Measurements from ENCODE around the gene RUBCN. TPM values are rescaled to one million over a fixed set of nuclear protein-coding genes. Genes with fewer than 3 reads are reported as not detected.
"Not testable (repeated sequence)": the region's sequence is repeated elsewhere in the genome, so short reads cannot be mapped to it uniquely, and the experiment has no call there.

RUBCN gene
- polyA plus RNA-seq, 1 donor (not counting 4 experiments of a cell fraction or from before 2014, with no cell fraction given) = 8.9 TPM

GRCh38 chr3:197657541-197658292 lies 79.0 kb downstream of the RUBCN start:
- H3K9ac ChIP-seq (ENCODE audit: control insufficient read depth, extremely low read depth, insufficient read depth, low read length); H3K4me1 ChIP-seq (ENCODE audit: control insufficient read depth, extremely low read depth, insufficient read depth, low read length); H3K27ac ChIP-seq (ENCODE audit: control insufficient read depth, insufficient read depth, low read length); H3K9me1 ChIP-seq (ENCODE audit: control insufficient read depth, extremely low read depth, insufficient read depth, low read length); H3K4me3 ChIP-seq (ENCODE audit: control insufficient read depth in 2 of 3, extremely low read depth in 1 of 3, insufficient read depth in 2 of 3, low read depth in 1 of 3, low read length in 3 of 3); dilution Hi-C loops (cut with MboI; ENCODE audit: extremely low pct_ligation_motif_present, low sequenced_read_pairs); DNase-seq (ENCODE audit: low read depth, low spot score); H2AFZ ChIP-seq (ENCODE audit: control insufficient read depth, low read length); H3K4me2 ChIP-seq (ENCODE audit: control insufficient read depth, extremely low read depth, insufficient read depth, low read depth, low read length); H3K27me3 ChIP-seq (ENCODE audit: control insufficient read depth, extremely low read depth, insufficient read depth, low read length); H3K9me3 ChIP-seq (ENCODE audit: control insufficient read depth, low read depth, low read length); H4K20me1 ChIP-seq (ENCODE audit: control insufficient read depth, extremely low read depth, insufficient read depth, low read length); FAIRE-seq; H3K36me3 ChIP-seq (ENCODE audit: control insufficient read depth in 2 of 2, extremely low read depth in 1 of 2, insufficient read depth in 2 of 2, low read length in 2 of 2); H3K79me2 ChIP-seq (ENCODE audit: control insufficient read depth, insufficient read depth, low read length): not testable (repeated sequence)

- H3K27me3 ChIP-seq (ENCODE audit: control insufficient read depth, extremely low read depth, insufficient read depth, low read length); H3K4me2 ChIP-seq (ENCODE audit: control insufficient read depth, extremely low read depth, insufficient read depth, low read depth, low read length); H3K9ac ChIP-seq (ENCODE audit: control insufficient read depth, extremely low read depth, insufficient read depth, low read length); H3K27ac ChIP-seq (ENCODE audit: control insufficient read depth, insufficient read depth, low read length); H3K79me2 ChIP-seq (ENCODE audit: control insufficient read depth, insufficient read depth, low read length); H3K4me3 ChIP-seq (ENCODE audit: control insufficient read depth in 2 of 3, extremely low read depth in 1 of 3, insufficient read depth in 2 of 3, low read depth in 1 of 3, low read length in 3 of 3); DNase-seq (ENCODE audit: low read depth, low spot score); H3K9me3 ChIP-seq (ENCODE audit: control insufficient read depth, low read depth, low read length); H2AFZ ChIP-seq (ENCODE audit: control insufficient read depth, low read length); dilution Hi-C loops (cut with MboI; ENCODE audit: extremely low pct_ligation_motif_present, low sequenced_read_pairs); H4K20me1 ChIP-seq (ENCODE audit: control insufficient read depth, extremely low read depth, insufficient read depth, low read length); H3K4me1 ChIP-seq (ENCODE audit: control insufficient read depth, extremely low read depth, insufficient read depth, low read length); FAIRE-seq; H3K9me1 ChIP-seq (ENCODE audit: control insufficient read depth, extremely low read depth, insufficient read depth, low read length); H3K36me3 ChIP-seq (ENCODE audit: control insufficient read depth in 2 of 2, extremely low read depth in 1 of 2, insufficient read depth in 2 of 2, low read length in 2 of 2): not testable (repeated sequence)
Observed at GRCh38 chr3:197656960-197657359, 79.7 kb downstream of the RUBCN start.

GRCh38 chr3:197656129-197656528 lies 80.6 kb downstream of the RUBCN start:
- dilution Hi-C loops (cut with MboI; ENCODE audit: extremely low pct_ligation_motif_present, low sequenced_read_pairs); FAIRE-seq; H3K9ac ChIP-seq (ENCODE audit: control insufficient read depth, extremely low read depth, insufficient read depth, low read length): not testable (repeated sequence)

DNA sequence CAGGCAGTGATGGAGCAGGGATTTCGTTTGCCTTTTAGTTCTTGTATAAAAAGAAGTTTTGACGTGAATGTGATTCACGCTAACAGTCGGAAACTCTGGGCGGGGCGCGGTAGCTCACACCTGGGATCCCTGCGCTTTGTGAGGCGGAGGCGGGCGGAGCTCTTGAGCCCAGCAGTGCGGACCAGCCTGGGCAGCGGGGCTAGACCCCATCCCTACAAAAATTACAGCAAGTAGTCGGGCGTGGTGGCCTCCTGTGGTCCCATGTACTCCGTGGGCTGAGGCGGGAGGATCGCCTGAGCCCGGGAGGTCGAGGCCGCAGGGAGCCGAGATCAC lies 81.7 kb downstream of the RUBCN start:
- H3K79me2 ChIP-seq (ENCODE audit: control insufficient read depth, insufficient read depth, low read length); H2AFZ ChIP-seq (ENCODE audit: control insufficient read depth, low read length); H3K36me3 ChIP-seq (ENCODE audit: control insufficient read depth in 2 of 2, extremely low read depth in 1 of 2, insufficient read depth in 2 of 2, low read length in 2 of 2); H3K4me2 ChIP-seq (ENCODE audit: control insufficient read depth, extremely low read depth, insufficient read depth, low read depth, low read length); H3K9me3 ChIP-seq (ENCODE audit: control insufficient read depth, low read depth, low read length); H4K20me1 ChIP-seq (ENCODE audit: control insufficient read depth, extremely low read depth, insufficient read depth, low read length); DNase-seq (ENCODE audit: low read depth, low spot score); H3K4me1 ChIP-seq (ENCODE audit: control insufficient read depth, extremely low read depth, insufficient read depth, low read length); dilution Hi-C loops (cut with MboI; ENCODE audit: extremely low pct_ligation_motif_present, low sequenced_read_pairs); H3K4me3 ChIP-seq (ENCODE audit: control insufficient read depth in 2 of 3, extremely low read depth in 1 of 3, insufficient read depth in 2 of 3, low read depth in 1 of 3, low read length in 3 of 3); H3K27me3 ChIP-seq (ENCODE audit: control insufficient read depth, extremely low read depth, insufficient read depth, low read length); H3K27ac ChIP-seq (ENCODE audit: control insufficient read depth, insufficient read depth, low read length); FAIRE-seq; H3K9me1 ChIP-seq (ENCODE audit: control insufficient read depth, extremely low read depth, insufficient read depth, low read length); H3K9ac ChIP-seq (ENCODE audit: control insufficient read depth, extremely low read depth, insufficient read depth, low read length): not testable (repeated sequence)

More at GRCh38 chr3:197656129-197656528, 80.6 kb downstream of the RUBCN start:
- not testable (repeated sequence) for H3K9me1 ChIP-seq (ENCODE audit: control insufficient read depth, extremely low read depth, insufficient read depth, low read length); H3K9me3 ChIP-seq (ENCODE audit: control insufficient read depth, low read depth, low read length); DNase-seq (ENCODE audit: low read depth, low spot score); H2AFZ ChIP-seq (ENCODE audit: control insufficient read depth, low read length); H3K4me2 ChIP-seq (ENCODE audit: control insufficient read depth, extremely low read depth, insufficient read depth, low read depth, low read length); H3K4me1 ChIP-seq (ENCODE audit: control insufficient read depth, extremely low read depth, insufficient read depth, low read length); H3K4me3 ChIP-seq (ENCODE audit: control insufficient read depth in 2 of 3, extremely low read depth in 1 of 3, insufficient read depth in 2 of 3, low read depth in 1 of 3, low read length in 3 of 3); H4K20me1 ChIP-seq (ENCODE audit: control insufficient read depth, extremely low read depth, insufficient read depth, low read length); H3K27ac ChIP-seq (ENCODE audit: control insufficient read depth, insufficient read depth, low read length); H3K36me3 ChIP-seq (ENCODE audit: control insufficient read depth in 2 of 2, extremely low read depth in 1 of 2, insufficient read depth in 2 of 2, low read length in 2 of 2); H3K79me2 ChIP-seq (ENCODE audit: control insufficient read depth, insufficient read depth, low read length); H3K27me3 ChIP-seq (ENCODE audit: control insufficient read depth, extremely low read depth, insufficient read depth, low read length)
